OCI-LY1 (cell line): Measurements from ENCODE around the gene CALHM4.

ENCODE experiments used
- EZH2 ChIP-seq: fragments of 200-600 bp; sonication (generic), shearing (Covaris generic); IDR thresholded peaks from 2 replicates; pipeline ENCODE4 v1.8.0; 2017; ENCODE audit warnings: borderline replicate concordance, mixed run types, mild to moderate bottlenecking, antibody characterized with exemption, low read length, moderate library complexity, mixed read lengths
- TF ChIP-seq, protein P1 (sequence below): fragments of 200-600 bp; sonication (generic), shearing (Covaris generic); IDR thresholded peaks from 2 replicates; pipeline ENCODE4 v1.5.1; 2017; ENCODE audit warnings: mild to moderate bottlenecking, antibody characterized with exemption, low read length, moderate library complexity, mixed read lengths

- TF ChIP-seq, protein P1, sequence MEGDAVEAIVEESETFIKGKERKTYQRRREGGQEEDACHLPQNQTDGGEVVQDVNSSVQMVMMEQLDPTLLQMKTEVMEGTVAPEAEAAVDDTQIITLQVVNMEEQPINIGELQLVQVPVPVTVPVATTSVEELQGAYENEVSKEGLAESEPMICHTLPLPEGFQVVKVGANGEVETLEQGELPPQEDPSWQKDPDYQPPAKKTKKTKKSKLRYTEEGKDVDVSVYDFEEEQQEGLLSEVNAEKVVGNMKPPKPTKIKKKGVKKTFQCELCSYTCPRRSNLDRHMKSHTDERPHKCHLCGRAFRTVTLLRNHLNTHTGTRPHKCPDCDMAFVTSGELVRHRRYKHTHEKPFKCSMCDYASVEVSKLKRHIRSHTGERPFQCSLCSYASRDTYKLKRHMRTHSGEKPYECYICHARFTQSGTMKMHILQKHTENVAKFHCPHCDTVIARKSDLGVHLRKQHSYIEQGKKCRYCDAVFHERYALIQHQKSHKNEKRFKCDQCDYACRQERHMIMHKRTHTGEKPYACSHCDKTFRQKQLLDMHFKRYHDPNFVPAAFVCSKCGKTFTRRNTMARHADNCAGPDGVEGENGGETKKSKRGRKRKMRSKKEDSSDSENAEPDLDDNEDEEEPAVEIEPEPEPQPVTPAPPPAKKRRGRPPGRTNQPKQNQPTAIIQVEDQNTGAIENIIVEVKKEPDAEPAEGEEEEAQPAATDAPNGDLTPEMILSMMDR = no peak
- no peak for TF ChIP-seq EZH2
Measured at GRCh38 chr6:116529466-116530290, 23.9 kb upstream of the CALHM4 start.
